Activated CD4-positive, alpha-beta T cell treated with anti-CD3 and anti-CD28 coated beads for 24 hours (primary cell): ENCODE data around the gene ANGEL1.

Experiments
- DNase-seq, 2 donors: peaks; one replicate each; pipeline ENCODE4 v3.0.0-alpha.2; 2020; ENCODE audit warnings: low read depth in 2 of 2

Gene ANGEL1

GRCh38 chr14:76778546-76779215 lies 34.0 kb downstream of the ANGEL1 start:
- DNase-seq = no peak

GRCh38 chr14:76777721-76778120 lies 35.0 kb downstream of the ANGEL1 start:
- no peak for DNase-seq

GRCh38 chr14:76776428-76777251 lies 36.0 kb downstream of the ANGEL1 start:
- no peak for DNase-seq

GRCh38 chr14:76775695-76776427 lies 36.8 kb downstream of the ANGEL1 start:
- DNase-seq = no peak

DNA sequence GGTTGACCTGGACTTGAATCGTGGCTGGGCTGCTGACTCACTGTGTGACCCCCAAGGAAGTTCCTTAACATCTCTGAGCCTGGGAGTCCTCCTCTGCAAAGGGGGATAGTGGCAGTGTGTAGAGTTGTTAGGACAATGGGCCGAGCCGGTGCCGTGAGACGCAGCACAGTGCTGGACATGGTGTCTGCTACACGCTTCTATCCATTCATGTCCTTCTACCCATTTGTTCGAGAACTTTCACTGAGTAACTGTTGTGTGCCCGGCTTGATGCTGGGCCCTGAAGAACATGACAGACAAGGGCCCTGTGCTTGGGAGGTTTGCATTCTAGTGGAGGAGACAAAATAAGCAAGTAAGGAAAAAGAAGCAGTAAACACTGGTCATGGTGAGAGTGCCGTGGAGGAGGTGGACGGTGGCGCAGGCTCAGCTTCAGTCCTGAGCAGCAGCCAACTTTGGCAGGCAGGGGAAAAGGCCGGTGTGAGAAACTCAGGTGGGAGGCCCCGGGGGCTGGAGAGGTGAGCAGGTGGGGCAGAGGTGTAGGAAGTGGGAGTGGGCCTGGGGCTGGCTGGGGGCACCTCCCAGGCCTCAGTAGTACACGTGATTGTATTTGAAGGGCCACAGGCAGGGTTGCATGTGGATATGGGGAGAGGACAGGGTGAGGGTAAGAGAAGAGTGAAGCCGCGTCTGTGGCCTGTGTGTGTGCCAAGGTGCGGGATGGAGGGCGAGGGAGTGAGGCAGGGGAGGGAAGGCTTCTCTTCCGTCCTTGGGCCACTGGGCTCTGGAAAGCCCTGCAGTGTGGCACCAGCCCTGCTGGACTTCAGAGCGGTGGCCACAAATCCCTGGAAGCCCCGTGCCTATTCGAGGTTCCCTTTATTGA lies 37.6 kb downstream of the ANGEL1 start:
- DNase-seq = no peak

DNA sequence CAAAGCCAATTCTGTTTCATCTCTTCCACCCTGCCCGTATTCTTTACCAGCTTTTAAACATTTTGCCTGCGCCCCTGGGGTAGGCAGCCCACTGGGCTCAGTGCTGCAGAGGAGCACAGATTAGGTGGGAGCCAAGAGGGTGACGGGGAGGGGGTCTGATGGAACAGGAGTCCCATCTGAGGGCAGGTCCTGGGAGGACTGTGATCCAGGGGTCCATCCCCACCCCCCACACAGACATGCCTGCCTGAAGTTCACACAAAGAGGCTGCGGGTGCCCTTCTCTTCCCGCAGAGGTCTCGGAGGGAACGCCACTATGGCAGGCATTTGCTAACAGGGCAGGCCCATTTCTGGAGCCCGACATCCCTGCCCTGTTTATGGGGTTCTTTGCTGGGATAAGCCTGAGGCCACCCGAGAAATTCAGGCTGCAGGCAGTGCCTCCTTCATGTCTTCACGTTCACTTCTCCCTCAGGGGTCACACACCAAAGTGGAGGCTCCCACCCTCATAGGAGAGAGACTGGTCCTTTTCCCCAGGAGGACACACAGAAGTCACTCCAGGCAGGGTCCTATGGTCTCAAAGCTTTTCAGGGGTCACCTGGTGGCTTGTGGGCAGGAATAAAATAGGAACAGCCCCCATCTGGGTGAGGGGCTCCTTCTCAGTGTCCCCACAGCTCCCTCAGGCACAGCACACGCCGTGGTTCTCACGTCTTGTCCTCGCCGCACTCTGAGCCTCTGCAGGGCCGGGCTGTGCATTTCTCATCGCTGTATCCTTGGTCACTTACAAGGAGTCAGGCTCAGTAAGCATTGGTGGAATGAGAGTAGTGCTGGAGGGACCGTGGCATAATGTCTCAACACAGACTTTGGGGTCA lies 38.5 kb downstream of the ANGEL1 start:
- no peak for DNase-seq

DNA sequence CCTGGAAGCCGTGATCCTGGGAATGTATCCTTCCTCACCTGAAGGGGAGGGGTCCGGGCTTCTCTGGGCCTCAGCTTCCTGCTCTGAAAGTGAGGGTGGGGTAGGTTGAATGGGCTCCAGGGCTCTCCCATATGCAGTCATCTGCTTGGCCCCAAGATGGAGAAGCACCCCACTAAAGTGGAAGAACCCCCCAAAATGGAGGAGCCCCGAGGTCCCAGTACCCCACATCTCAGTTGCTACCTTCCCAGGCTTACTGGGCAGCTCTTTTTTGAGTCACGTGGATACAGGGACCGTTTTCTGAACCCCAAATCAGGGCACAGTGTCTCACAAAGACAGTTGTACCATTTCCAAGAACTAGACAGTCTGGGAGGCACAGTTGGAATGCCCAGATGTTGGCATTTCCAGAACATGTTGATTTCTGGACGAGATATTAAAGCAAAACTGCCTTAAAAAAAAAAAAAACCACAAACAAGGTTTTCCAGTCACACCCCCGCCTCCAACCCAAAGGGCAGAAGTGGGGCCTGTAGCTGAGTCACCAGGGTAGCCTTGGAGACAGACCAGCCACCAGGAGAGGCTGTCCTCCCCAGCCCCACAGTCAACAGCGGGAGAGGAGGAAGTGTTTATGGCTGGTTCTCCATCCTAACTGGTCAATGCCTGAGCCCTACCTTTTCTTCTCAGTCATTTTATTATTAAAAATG lies 39.3 kb downstream of the ANGEL1 start:
- DNase-seq = no peak

GRCh38 chr14:76772300-76773187 lies 40.1 kb downstream of the ANGEL1 start:
- no peak for DNase-seq

GRCh38 chr14:76771437-76771980 lies 41.2 kb downstream of the ANGEL1 start:
- DNase-seq = no peak

DNA sequence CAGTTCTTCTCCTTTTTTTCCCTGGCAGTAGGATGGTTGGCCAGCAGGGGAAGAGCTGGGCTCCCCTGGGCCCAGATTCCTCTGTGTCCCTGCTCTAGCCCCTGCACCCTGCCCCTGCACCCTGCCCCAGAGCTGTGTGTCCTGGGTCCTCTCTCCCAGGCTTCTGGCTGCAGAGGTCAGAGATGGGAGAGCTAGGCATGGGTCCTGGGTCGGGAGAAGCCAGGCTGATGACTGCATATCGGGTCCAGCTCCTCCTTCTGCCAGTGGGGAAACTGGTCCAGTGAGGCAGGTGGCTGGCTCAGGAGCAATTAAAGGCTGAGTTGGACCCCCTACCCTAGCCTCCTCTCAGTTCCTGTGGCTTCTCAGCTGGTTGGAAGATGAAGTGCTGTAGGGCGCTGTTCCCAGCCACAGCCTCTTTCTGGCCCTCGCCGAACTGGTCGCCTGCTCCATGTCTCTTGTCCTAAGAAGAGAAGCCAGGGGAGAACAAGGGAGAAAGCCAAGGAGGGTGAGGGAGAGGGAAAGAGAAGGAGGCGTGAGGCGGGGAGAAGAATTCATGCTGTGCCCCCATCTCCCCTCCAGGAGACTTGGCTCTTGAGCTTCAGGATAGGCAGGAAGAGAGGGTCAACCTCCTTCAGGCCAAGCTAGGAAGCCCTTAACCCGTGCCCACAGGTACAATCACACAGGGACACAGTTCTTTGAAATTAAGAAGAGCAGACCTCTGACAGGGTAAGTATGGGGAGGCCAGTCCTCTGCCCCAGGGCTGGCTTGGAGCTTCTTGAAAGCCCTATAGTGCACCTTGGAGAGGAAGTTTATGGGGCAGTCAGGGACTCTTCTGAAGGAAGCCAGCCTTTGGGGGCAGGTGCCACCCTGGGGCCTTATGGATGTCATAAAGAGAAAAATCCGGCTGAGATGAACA lies 41.9 kb downstream of the ANGEL1 start:
- DNase-seq = no peak

GRCh38 chr14:76769636-76770292 lies 42.9 kb downstream of the ANGEL1 start:
- no peak for DNase-seq

- DNase-seq = no peak
Measured at GRCh38 chr14:76768671-76769500, 43.8 kb downstream of the ANGEL1 start.

GRCh38 chr14:76767681-76768656 lies 44.7 kb downstream of the ANGEL1 start:
- peak; percentile 34 to 36 for DNase-seq

DNA sequence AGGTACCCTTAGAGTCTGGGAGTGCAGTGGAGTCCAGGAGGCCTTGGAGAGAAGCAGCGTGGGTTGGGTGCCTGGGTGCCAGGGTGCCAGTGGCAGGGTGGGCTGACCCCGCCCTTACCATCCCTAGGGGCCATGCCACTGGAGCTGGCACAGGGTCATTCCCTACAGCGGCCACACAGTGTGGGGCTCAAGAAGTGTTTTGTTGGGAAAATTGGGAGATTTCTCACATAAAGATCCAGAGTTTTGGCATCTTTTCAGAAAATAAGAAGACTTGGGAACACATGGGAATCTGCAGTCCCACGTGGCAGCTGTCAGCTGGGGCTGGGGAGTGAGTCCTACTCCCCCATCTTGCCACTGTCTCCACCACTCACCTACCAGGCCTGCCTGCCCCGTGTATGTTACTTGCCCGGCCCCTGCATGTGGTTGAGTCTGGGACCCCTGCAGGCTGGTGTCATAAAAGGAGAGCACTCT lies 47.2 kb downstream of the ANGEL1 start:
- DNase-seq = no peak
